ENCODE measurements around the gene RBM15B.

RBM15B gene

GRCh38 chr3:51392355-51393133 lies 1.5 kb downstream of the RBM15B start:
- DNase-seq (ENCODE audit: low read depth in 2 of 2), result no peak

GRCh38 chr3:51393134-51393495 lies 2.0 kb downstream of the RBM15B start:
- no peak for DNase-seq (ENCODE audit: low read depth in 2 of 2)

- DNase-seq (ENCODE audit: low read depth in 2 of 2), result no peak
Measured at GRCh38 chr3:51393564-51393963, 2.5 kb downstream of the RBM15B start.

- no peak for DNase-seq (ENCODE audit: low read depth in 2 of 2)
Measured at GRCh38 chr3:51394541-51394940, 3.5 kb downstream of the RBM15B start.

- DNase-seq (ENCODE audit: low read depth in 2 of 2), result no peak
Measured at GRCh38 chr3:51395493-51396213, 4.6 kb downstream of the RBM15B start.

GRCh38 chr3:51396401-51396800 lies 5.3 kb downstream of the RBM15B start:
- no peak for DNase-seq (ENCODE audit: low read depth in 2 of 2)

GRCh38 chr3:51397392-51397791 lies 6.3 kb downstream of the RBM15B start:
- no peak for DNase-seq (ENCODE audit: low read depth in 2 of 2)

GRCh38 chr3:51398595-51399310 lies 7.7 kb downstream of the RBM15B start:
- DNase-seq (ENCODE audit: low read depth in 2 of 2), result no peak

GRCh38 chr3:51400166-51400565 lies 9.1 kb downstream of the RBM15B start:
- no peak for DNase-seq (ENCODE audit: low read depth in 2 of 2)

GRCh38 chr3:51401735-51402134 lies 10.7 kb downstream of the RBM15B start:
- DNase-seq (ENCODE audit: low read depth in 2 of 2), result no peak

GRCh38 chr3:51403675-51404074 lies 12.6 kb downstream of the RBM15B start:
- no peak for DNase-seq (ENCODE audit: low read depth in 2 of 2)

- no peak for DNase-seq (ENCODE audit: low read depth in 2 of 2)
Measured at GRCh38 chr3:51408021-51408420, 16.9 kb downstream of the RBM15B start.

GRCh38 chr3:51408813-51409212 lies 17.7 kb downstream of the RBM15B start:
- no peak for DNase-seq (ENCODE audit: low read depth in 2 of 2)

- no peak for DNase-seq (ENCODE audit: low read depth in 2 of 2)
Measured at GRCh38 chr3:51422211-51422610, 31.1 kb downstream of the RBM15B start.

GRCh38 chr3:51426921-51427320 lies 35.8 kb downstream of the RBM15B start:
- DNase-seq (ENCODE audit: low read depth in 2 of 2), result no peak

- DNase-seq (ENCODE audit: low read depth in 2 of 2), result no peak
Measured at GRCh38 chr3:51429138-51429537, 38.1 kb downstream of the RBM15B start.

- no peak for DNase-seq (ENCODE audit: low read depth in 2 of 2)
Measured at GRCh38 chr3:51434110-51434509, 43.0 kb downstream of the RBM15B start.

- DNase-seq (ENCODE audit: low read depth in 2 of 2), result peak; percentile 2 to 5
Measured at GRCh38 chr3:51434746-51435327, 43.8 kb downstream of the RBM15B start.

GRCh38 chr3:51436998-51437639 lies 46.0 kb downstream of the RBM15B start:
- no peak for DNase-seq (ENCODE audit: low read depth in 2 of 2)

GRCh38 chr3:51441282-51442030 lies 50.4 kb downstream of the RBM15B start:
- no peak for DNase-seq (ENCODE audit: low read depth in 2 of 2)
